Retinal pigment epithelial cell (primary cell): ENCODE data around the gene LRRTM3.

Experiments
- DNase-seq: peaks from one replicate; pipeline ENCODE4 v3.0.0-alpha.2; 2010; ENCODE audit warnings: low read depth
- H3K4me3 ChIP-seq: 2 replicates; pipeline ENCODE4 v1.5.1; 2011; ENCODE audit warnings: mild to moderate bottlenecking, low read length, control low read depth, moderate library complexity
- CTCF ChIP-seq: conservative IDR thresholded peaks from 2 replicates; pipeline ENCODE4 v1.5.1; 2011; ENCODE audit warnings: low read depth, low read length, control low read depth, inconsistent platforms

LRRTM3 gene

DNA sequence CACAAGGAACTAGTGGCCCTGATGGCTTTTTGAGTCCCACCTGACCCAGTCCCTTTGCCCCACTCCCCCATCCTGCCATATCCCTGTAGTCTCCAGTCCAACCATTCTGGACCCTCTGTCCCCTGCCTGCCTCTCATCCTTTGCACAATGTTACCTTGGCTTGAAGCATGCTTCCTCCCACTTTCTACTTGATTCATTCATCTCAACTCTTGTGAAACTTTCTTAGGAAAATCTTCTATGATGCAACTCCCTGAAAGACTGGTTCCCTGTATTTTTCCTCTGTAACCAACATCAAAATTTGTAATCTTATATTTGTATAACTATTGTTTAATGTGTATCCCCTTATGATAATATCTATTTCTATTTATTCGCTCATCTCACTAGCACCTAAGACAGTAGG is 151.5 kb downstream of the LRRTM3 start:
- no peak overlapping the region for H3K4me3 ChIP-seq
- DNase-seq = no peak
- TF ChIP-seq CTCF = no peak

DNA sequence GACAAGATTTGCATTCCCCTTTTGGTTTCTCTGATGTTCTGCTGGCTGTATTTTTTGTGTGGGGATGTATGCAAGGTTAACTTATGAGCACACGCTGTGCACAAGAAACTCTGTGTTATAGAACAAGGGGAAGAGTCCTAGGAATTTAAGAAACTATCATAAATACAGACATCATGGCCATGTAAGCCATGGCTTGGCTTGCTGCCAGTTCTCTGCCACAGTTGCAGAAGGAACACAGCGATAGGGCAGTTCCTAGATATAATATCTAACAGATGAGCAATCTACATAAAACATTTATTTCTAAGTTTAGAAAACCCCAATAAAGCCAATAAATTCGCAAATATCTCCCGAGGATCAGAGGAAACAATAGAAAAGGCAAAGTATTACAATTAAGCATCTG is 153.3 kb downstream of the LRRTM3 start:
- no peak overlapping the region for H3K4me3 ChIP-seq
- TF ChIP-seq CTCF = no peak
- no peak for DNase-seq

GRCh38 chr10:67086327-67087134 is 160.7 kb downstream of the LRRTM3 start:
- no peak for TF ChIP-seq CTCF
- no peak overlapping the region for H3K4me3 ChIP-seq
- DNase-seq = no peak

DNA sequence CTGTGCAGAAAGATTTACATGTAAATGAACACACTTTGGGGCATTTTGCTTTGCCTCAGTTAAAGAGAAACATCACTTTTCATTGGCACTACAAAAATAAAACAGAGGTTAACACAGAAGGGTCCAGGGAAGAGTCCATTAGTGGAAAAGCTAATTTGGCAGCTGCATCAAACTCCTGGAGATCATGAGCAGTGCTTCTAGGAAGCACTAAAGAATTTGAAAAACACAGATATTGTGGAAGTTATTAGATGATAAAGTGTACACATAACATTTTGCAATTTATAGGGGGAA is 161.2 kb downstream of the LRRTM3 start:
- no peak for DNase-seq
- H3K4me3 ChIP-seq = no peak overlapping the region
- no peak for TF ChIP-seq CTCF

GRCh38 chr10:67088036-67088435 is 162.2 kb downstream of the LRRTM3 start:
- H3K4me3 ChIP-seq = no peak overlapping the region
- DNase-seq = no peak
- TF ChIP-seq CTCF = no peak

DNA sequence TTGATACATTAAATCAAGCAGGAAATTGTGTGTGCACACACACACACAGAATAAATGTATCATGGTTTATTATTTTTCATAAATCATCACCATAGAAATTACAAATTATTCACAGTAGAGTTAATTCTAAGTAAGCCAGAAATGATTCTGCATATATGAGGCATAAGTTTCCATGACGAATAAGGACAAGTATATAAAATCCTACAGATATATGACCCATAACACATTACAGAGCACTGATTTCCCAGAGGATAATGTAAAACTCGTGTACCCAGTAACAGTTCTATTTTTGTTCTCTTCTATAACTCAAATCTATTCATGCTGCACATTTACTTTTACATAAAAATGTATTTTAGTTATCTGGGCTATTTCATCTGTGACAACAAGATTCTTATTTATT is 169.7 kb downstream of the LRRTM3 start:
- no peak for DNase-seq
- H3K4me3 ChIP-seq = no peak overlapping the region
- no peak for TF ChIP-seq CTCF

- no peak overlapping the region for H3K4me3 ChIP-seq
- TF ChIP-seq CTCF = no peak
- no peak for DNase-seq
Observed at GRCh38 chr10:67098461-67098860, 172.6 kb downstream of the LRRTM3 start.
